Common myeloid progenitor, CD34-positive (primary cell): ENCODE measurements around the gene CPT1C.

ENCODE experiments used
- CTCF ChIA-PET: fragments of 350-600 bp; sonication (Branson Sonifier 250); formaldehyde crosslinking; loops from one replicate; lab custom pipeline; 2021; ENCODE audit warnings: antibody characterized with exemption; lab: Charles Lee
- POLR2A ChIA-PET: fragments of 350-600 bp; sonication (Branson Sonifier 250); formaldehyde crosslinking; loops from one replicate; lab custom pipeline; 2021; ENCODE audit warnings: antibody characterized with exemption; lab: Charles Lee
- DNase-seq, 3 donors: peaks; one replicate each; pipeline versions ENCODE4 v3.0.0 to v3.0.0-alpha.2; 2013
- H3K27ac ChIP-seq, 2 experiments: 1 replicate in 1 of 2; 2 replicates in 1 of 2; pipeline ENCODE4 v1.7.0; 2013; ENCODE audit warnings: inconsistent platforms in 2 of 2, low read length in 2 of 2, mild to moderate bottlenecking in 2 of 2, low read depth in 1 of 2, moderate library complexity in 1 of 2; ENCODE audit not compliant: severe bottlenecking in 2 of 2, insufficient read depth in 1 of 2, poor library complexity in 1 of 2
- H3K27me3 ChIP-seq, 5 experiments: replicated peaks in 2 of 5; 1 replicate in 3 of 5; 2 replicates in 2 of 5; pipeline versions ENCODE4 v1.6.1 to v1.7.0; 2013; ENCODE audit warnings: low read length in 4 of 5, mild to moderate bottlenecking in 2 of 5, moderate library complexity in 2 of 5, inconsistent platforms in 1 of 5; ENCODE audit not compliant: insufficient read depth in 5 of 5, control insufficient read depth in 4 of 5
- H3K36me3 ChIP-seq, 4 experiments: 1 replicate in 2 of 4; 2 replicates in 2 of 4; pipeline versions ENCODE4 v1.6.1 to v1.7.0; 2013; ENCODE audit warnings: low read length in 3 of 4, control low read depth in 1 of 4, mild to moderate bottlenecking in 1 of 4; ENCODE audit not compliant: control insufficient read depth in 4 of 4, insufficient read depth in 4 of 4
- H3K4me1 ChIP-seq, 4 experiments: 1 replicate in 3 of 4; 2 replicates in 1 of 4; pipeline versions ENCODE4 v1.6.1 to v1.7.1; 2013; ENCODE audit warnings: low read length in 3 of 4, mild to moderate bottlenecking in 3 of 4, control low read depth in 1 of 4, inconsistent platforms in 1 of 4, moderate library complexity in 1 of 4; ENCODE audit not compliant: control insufficient read depth in 4 of 4, insufficient read depth in 4 of 4; ENCODE audit errors: control extremely low read depth in 1 of 4
- H3K4me3 ChIP-seq, 7 experiments: 1 replicate in 4 of 7; 2 replicates in 3 of 7; pipeline versions ENCODE4 v1.5.1 to v1.7.0; 2013; ENCODE audit warnings: mild to moderate bottlenecking in 7 of 7, low read length in 6 of 7, moderate library complexity in 6 of 7, inconsistent platforms in 2 of 7, low read depth in 2 of 7, control low read depth in 1 of 7; ENCODE audit not compliant: insufficient read depth in 4 of 7, control insufficient read depth in 1 of 7; ENCODE audit errors: extremely low read depth in 1 of 7
- H3K9me3 ChIP-seq, 5 experiments: 1 replicate in 4 of 5; 2 replicates in 1 of 5; pipeline versions ENCODE4 v1.6.1 to v1.7.1; 2013; ENCODE audit warnings: low read length in 4 of 5, mild to moderate bottlenecking in 2 of 5, inconsistent platforms in 1 of 5, low read depth in 1 of 5, moderate library complexity in 1 of 5; ENCODE audit not compliant: control insufficient read depth in 4 of 5, insufficient read depth in 2 of 5; ENCODE audit errors: control extremely low read depth in 1 of 5
- WGBS: methylation state at CpG from one replicate; pipeline ENCODE4 v1.1.5; 2013; ENCODE audit not compliant: insufficient coverage; 5-methylcytosine and 5-hydroxymethylcytosine counted together

The CPT1C gene

DNA sequence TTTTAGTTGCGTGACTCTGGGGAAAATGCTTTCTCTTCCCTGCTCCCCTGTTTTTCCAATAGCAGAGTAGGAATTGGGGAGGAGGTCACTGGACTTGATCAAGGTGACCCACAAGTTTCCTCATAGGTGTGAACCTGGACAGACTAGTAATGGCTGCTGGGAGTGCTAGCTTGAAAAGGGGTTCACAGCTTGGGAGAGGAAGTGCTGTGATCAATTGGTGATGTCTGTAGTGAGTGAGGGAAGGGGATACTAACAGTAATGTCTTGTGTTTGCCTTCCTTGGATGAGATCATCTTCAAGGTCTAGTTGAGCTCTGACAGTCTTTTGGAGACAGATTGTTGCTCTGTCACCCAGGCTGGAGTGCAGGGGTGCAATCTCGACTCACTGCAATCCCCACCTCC lies 23.4 kb upstream of the CPT1C start:
- POLR2A ChIA-PET = interaction anchor here (0.8 kb wide), 1 partner anchor 27 kb away, joined by 3 read pairs; no protein-coding TSS in a partner anchor
- Histone ChIP-seq H3K27me3 (no peaks in the 10 kb centered on the region), H3K27ac (peak overlapping the region in 1 of 2 experiments; percentile 89), H3K9me3 (no peaks in the 10 kb centered on the region), H3K4me3 (no peak overlapping the region), H3K4me1 (peaks cover 3 to 41% (median 35%) of the 10 kb centered on the region in 4 experiments), H3K36me3 (peaks cover 2 to 23% (median 10%) of the 10 kb centered on the region in 4 experiments)
- CTCF ChIA-PET = interaction anchor here (1.1 to 1.3 kb wide), 3 partner anchors 11 to 27 kb away, joined by 3 to 5 read pairs (median 3); partner anchors contain the start of gene RRAS
- WGBS = 94% methylated on average over 2 of the region's 2 CpGs
- no peak for DNase-seq

DNA sequence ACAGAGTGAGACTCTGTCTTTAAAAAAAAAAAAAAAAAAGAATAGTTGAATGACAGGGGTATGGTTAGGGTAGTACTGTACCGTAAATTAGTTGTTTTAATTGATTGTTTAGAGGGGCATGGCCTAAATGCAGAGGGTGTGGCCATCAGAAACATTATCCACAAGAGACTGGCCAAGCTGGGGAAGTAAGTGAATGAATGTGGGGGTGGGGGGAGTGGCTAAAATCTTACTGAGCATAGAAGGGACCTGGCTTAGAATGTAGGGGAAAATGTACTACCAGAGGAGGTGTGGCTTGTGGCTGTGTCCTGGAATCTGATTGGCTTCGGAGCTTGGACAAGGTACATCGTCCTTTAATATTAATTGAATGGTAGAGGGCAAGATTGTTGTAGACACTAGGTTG lies 21.4 kb upstream of the CPT1C start:
- H3K36me3 ChIP-seq = peaks cover 0 to 14% (median 5%) of the 10 kb centered on the region in 4 experiments
- ChIA-PET POLR2A (no interaction called here), CTCF (interaction anchor here (1.1 to 2.6 kb wide), 2 partner anchors 22 to 26 kb away, joined by 3 to 6 read pairs; partner anchors contain the start of gene CPT1C)
- H3K27me3 ChIP-seq = no peaks in the 10 kb centered on the region
- peaks cover 3 to 30% (median 23%) of the 10 kb centered on the region in 4 experiments for H3K4me1 ChIP-seq
- no peak overlapping the region for H3K4me3 ChIP-seq
- peak overlapping the region in 1 of 2 experiments; percentile 1 for H3K27ac ChIP-seq
- 100% methylated on average over 1 of the region's 3 CpGs for WGBS
- DNase-seq = no peak
- H3K9me3 ChIP-seq = no peaks in the 10 kb centered on the region

DNA sequence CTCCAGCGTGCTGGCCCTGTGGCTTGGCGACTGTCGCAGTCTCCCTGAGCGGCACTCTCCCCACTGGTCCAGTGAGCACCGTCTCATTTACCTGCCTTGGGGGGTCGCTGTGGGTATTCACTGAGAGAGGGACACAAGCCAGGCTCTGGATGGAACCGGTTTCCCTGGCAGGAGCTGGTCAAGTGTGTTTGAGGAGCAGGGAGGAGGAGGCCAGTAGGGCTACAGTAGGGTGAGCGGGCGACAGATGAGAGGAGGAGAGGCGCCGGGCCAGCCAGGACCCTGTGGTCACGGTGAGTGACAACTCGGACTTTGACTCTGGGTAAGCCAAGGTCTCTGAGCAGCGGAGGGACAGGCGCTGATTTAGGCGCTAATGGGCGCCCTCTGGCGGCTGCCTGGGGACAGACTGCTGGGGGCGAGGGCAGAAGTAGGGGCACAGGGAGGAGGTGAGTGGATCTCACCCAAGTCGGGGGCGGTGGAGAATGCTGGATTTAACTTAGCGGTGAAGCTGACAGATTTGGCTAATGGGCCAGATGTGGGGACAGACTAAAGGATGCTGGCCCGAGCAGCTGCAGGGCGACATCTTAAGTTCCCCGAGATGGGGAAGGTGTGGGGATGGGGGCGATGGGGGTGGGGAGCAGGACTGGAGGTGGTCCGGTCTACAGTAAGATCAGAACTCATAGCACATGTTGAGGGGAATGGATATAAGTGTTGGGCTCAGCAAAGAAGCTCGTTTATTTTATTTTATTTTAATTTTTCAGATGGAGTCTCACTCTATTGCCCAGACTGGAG lies 18.6 kb upstream of the CPT1C start:
- Histone ChIP-seq H3K36me3 (peaks cover 0 to 14% (median 5%) of the 10 kb centered on the region in 4 experiments), H3K27me3 (no peaks in the 10 kb centered on the region), H3K4me3 (peak overlapping the region in 2 of 7 experiments; percentile 28 to 48), H3K27ac (peak overlapping the region in 1 of 2 experiments; percentile 12), H3K4me1 (peaks cover 0 to 12% (median 10%) of the 10 kb centered on the region in 4 experiments), H3K9me3 (no peaks in the 10 kb centered on the region)
- DNase-seq = peak; percentile 59 to 77 (median 74)
- POLR2A ChIA-PET = no interaction called here
- CTCF ChIA-PET = interaction anchor here (0.7 to 3.2 kb wide), 20 partner anchors 11 to 175 kb away, joined by 3 to 15 read pairs (median 3); partner anchors contain the start of genes PRR12 and RRAS
- WGBS = 53% methylated on average over 22 of the region's 28 CpGs

- Histone ChIP-seq H3K36me3 (peaks cover 0 to 5% (median 1%) of the 10 kb centered on the region in 4 experiments), H3K4me3 (peak overlapping the region; percentile 30 to 97 (median 82)), H3K9me3 (no peaks in the 10 kb centered on the region), H3K4me1 (peaks cover 4 to 41% (median 38%) of the 10 kb centered on the region in 4 experiments), H3K27me3 (no peaks in the 10 kb centered on the region), H3K27ac (peak overlapping the region; percentile 99)
- 2% methylated on average over 24 of the region's 27 CpGs for whole genome bisulfite sequencing
- peak; percentile 91 to 95 (median 92) for DNase-seq
- ChIA-PET CTCF (interaction anchor here (0.9 to 2.4 kb wide), 9 partner anchors 12 to 240 kb away, joined by 3 to 9 read pairs (median 4); partner anchors contain the start of gene NOSIP), POLR2A (interaction anchor here (1.0 to 1.8 kb wide), 7 partner anchors 11 to 96 kb away, joined by 3 to 7 read pairs (median 5); partner anchors contain the start of genes ADM5, CPT1C, IRF3 and NOSIP)
Observed at GRCh38 chr19:49676136-49676783, 14.7 kb upstream of the CPT1C start.

GRCh38 chr19:49676784-49677230 lies 14.1 kb upstream of the CPT1C start:
- H3K27ac ChIP-seq = peak overlapping the region; percentile 99
- peaks cover 4 to 39% (median 37%) of the 10 kb centered on the region in 4 experiments for H3K4me1 ChIP-seq
- peaks cover under 1 to 7% (median 4%) of the 10 kb centered on the region in 4 experiments for H3K36me3 ChIP-seq
- ChIA-PET POLR2A (interaction anchor here (1.0 to 1.8 kb wide), 7 partner anchors 12 to 97 kb away, joined by 3 to 7 read pairs (median 5); partner anchors contain the start of genes ADM5, CPT1C, IRF3 and NOSIP), CTCF (interaction anchor here (0.9 to 2.4 kb wide), 10 partner anchors 10 to 240 kb away, joined by 3 to 9 read pairs (median 4); partner anchors contain the start of gene NOSIP)
- peak; percentile 100 for DNase-seq
- no peaks in the 10 kb centered on the region for H3K27me3 ChIP-seq
- H3K9me3 ChIP-seq = no peaks in the 10 kb centered on the region
- 0% methylated on average over 21 of the region's 34 CpGs for WGBS
- peak overlapping the region; percentile 79 to 99 (median 93) for H3K4me3 ChIP-seq

DNA sequence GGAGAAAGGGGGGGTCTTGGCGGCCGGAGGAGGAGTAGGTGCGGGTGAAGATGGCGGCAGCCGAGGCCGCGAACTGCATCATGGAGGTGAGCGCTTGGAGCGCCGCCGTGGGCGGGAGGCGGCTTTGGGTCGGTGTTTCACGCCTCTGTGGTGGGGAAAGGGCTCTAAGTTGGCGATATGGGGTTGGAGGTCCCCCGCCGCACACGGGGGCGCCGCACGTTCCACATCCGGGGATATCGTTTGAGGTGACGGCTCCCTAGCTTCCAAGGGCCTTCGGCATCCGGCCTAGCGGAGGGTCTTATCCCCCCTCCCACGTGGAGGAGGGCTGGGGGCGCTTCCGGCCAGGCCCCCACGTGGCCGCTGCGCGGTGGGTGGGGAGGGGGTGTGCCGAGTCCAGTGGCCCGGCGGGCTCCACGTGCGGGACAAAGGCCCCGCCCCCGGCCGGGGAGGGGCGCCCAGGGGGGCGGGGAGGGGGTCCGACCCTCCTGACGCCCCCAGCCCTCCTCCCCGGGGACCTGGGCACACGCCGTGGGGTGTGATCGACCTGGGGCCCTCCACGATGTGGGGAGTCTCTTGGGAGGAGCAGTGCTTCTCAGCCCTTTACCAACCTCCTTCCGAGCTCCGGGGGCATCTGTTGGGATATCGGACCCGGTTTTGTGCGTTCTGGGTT lies 13.6 kb upstream of the CPT1C start, which contains the start of gene PRMT1:
PRMT1 (plus strand) TSS at position 41 of the 670 bp plus-strand sequence; CDS start at position 51, 10 bp downstream.
- ChIA-PET POLR2A (interaction anchor here (1.0 to 1.8 kb wide), 3 partner anchors 12 to 97 kb away, joined by 4 to 6 read pairs (median 5); partner anchors contain the start of genes ADM5, NOSIP and PRR12), CTCF (interaction anchor here (1.0 to 2.1 kb wide), 8 partner anchors 10 to 241 kb away, joined by 3 to 7 read pairs (median 4); no protein-coding TSS in a partner anchor)
- H3K4me1 ChIP-seq = peaks cover 4 to 34% (median 33%) of the 10 kb centered on the region in 4 experiments
- H3K27ac ChIP-seq = peak within 1 kb of the TSS; percentile 99
- DNase-seq = peak in 2 of 3 donors; percentile 46 to 62
- peaks cover 6 to 13% (median 8%) of the 10 kb centered on the region in 4 experiments for H3K36me3 ChIP-seq
- no peaks in the 10 kb centered on the region for H3K27me3 ChIP-seq
- no peaks in the 10 kb centered on the region for H3K9me3 ChIP-seq
- H3K4me3 ChIP-seq = peak within 1 kb of the TSS; percentile 79 to 99 (median 93)
- WGBS = 0% methylated on average over 33 of the region's 57 CpGs
